ENCODE measurements around the gene SPG11. TPM values are rescaled to one million over a fixed set of nuclear protein-coding genes. Genes with fewer than 3 reads are reported as not detected.
"Not testable (repeated sequence)": the region's sequence is repeated elsewhere in the genome, so short reads cannot be mapped to it uniquely, and the experiment has no call there.

The SPG11 gene
- total and polyA plus RNA-seq, 4 donors, result 39.2 to 119 (median 64.3) TPM

GRCh38 chr15:44641651-44642050 is 21.8 kb downstream of the SPG11 start:
- ATAC-seq (ENCODE audit: insufficient read depth, low FRiP score) (no peak), DNase-seq (no peak)
- no peaks in the 10 kb centered on the region for H3K9me3 ChIP-seq (ENCODE audit: control insufficient read depth in 4 of 4, insufficient read depth in 3 of 4, low read length in 3 of 4)
- H3K4me1 ChIP-seq (ENCODE audit: control insufficient read depth in 5 of 5, insufficient read depth in 5 of 5, low read length in 5 of 5), result no peaks in the 10 kb centered on the region
- TF ChIP-seq CTCF (IDR thresholded peaks at IDR 0.05; ENCODE audit: control extremely low read depth, extremely low read depth), result no peak
- no peak overlapping the region for H3K27ac ChIP-seq (ENCODE audit: low read depth in 1 of 2, low read length in 1 of 2)
- no peaks in the 10 kb centered on the region for H3K27me3 ChIP-seq (ENCODE audit: control insufficient read depth in 3 of 3, insufficient read depth in 3 of 3, low read length in 2 of 3)
- H3K36me3 ChIP-seq (ENCODE audit: control insufficient read depth in 4 of 4, insufficient read depth in 4 of 4, low read length in 4 of 4), result peaks cover 7 to 29% (median 15%) of the 10 kb centered on the region in 4 donors
- H3K9ac ChIP-seq (ENCODE audit: insufficient read depth in 1 of 2, low read length in 2 of 2), result no peak overlapping the region
- WGBS, 2 donors, result 88 to 95% methylated on average over 4 of the region's 4 CpGs
- H3K4me3 ChIP-seq, result no peak overlapping the region

GRCh38 chr15:44636976-44637375 is 26.5 kb downstream of the SPG11 start:
- Histone ChIP-seq H3K36me3 (ENCODE audit: control insufficient read depth in 4 of 4, insufficient read depth in 4 of 4, low read length in 4 of 4) (peaks cover 10 to 29% (median 19%) of the 10 kb centered on the region in 4 donors), H3K27me3 (ENCODE audit: control insufficient read depth in 3 of 3, insufficient read depth in 3 of 3, low read length in 2 of 3) (no peaks in the 10 kb centered on the region), H3K4me1 (ENCODE audit: control insufficient read depth in 5 of 5, insufficient read depth in 5 of 5, low read length in 5 of 5) (no peaks in the 10 kb centered on the region), H3K27ac (ENCODE audit: low read depth in 1 of 2, low read length in 1 of 2) (no peak overlapping the region), H3K9ac (ENCODE audit: insufficient read depth in 1 of 2, low read length in 2 of 2) (no peak overlapping the region), H3K4me3 (no peak overlapping the region), H3K9me3 (ENCODE audit: control insufficient read depth in 4 of 4, insufficient read depth in 3 of 4, low read length in 3 of 4) (no peaks in the 10 kb centered on the region)
- DNase-seq (no peak), ATAC-seq (ENCODE audit: insufficient read depth, low FRiP score) (no peak)
- 66 to 76% methylated on average over 1 of the region's 1 CpG for WGBS, 2 donors
- no peak for TF ChIP-seq CTCF (IDR thresholded peaks at IDR 0.05; ENCODE audit: control extremely low read depth, extremely low read depth)

- Histone ChIP-seq H3K4me3 (no peak overlapping the region), H3K27ac (ENCODE audit: low read depth in 1 of 2, low read length in 1 of 2) (no peak overlapping the region), H3K9ac (ENCODE audit: insufficient read depth in 1 of 2, low read length in 2 of 2) (no peak overlapping the region), H3K36me3 (ENCODE audit: control insufficient read depth in 4 of 4, insufficient read depth in 4 of 4, low read length in 4 of 4) (peaks cover 19 to 32% (median 25%) of the 10 kb centered on the region in 4 donors), H3K4me1 (ENCODE audit: control insufficient read depth in 5 of 5, insufficient read depth in 5 of 5, low read length in 5 of 5) (no peaks in the 10 kb centered on the region), H3K9me3 (ENCODE audit: control insufficient read depth in 4 of 4, insufficient read depth in 3 of 4, low read length in 3 of 4) (no peaks in the 10 kb centered on the region), H3K27me3 (ENCODE audit: control insufficient read depth in 3 of 3, insufficient read depth in 3 of 3, low read length in 2 of 3) (no peaks in the 10 kb centered on the region)
- 96% methylated on average over 5 of the region's 5 CpGs for WGBS, 2 donors
- ATAC-seq (ENCODE audit: insufficient read depth, low FRiP score) (no peak), DNase-seq (no peak)
- TF ChIP-seq CTCF (IDR thresholded peaks at IDR 0.05; ENCODE audit: control extremely low read depth, extremely low read depth), result no peak
These were observed 29.9 kb downstream of the SPG11 start for GRCh38 chr15:44633603-44634002.

GRCh38 chr15:44625286-44625685 is 38.2 kb downstream of the SPG11 start:
- H3K9ac ChIP-seq (ENCODE audit: insufficient read depth in 1 of 2, low read length in 2 of 2); H3K4me1 ChIP-seq (ENCODE audit: control insufficient read depth in 5 of 5, insufficient read depth in 5 of 5, low read length in 5 of 5); H3K4me3 ChIP-seq; H3K27me3 ChIP-seq (ENCODE audit: control insufficient read depth in 3 of 3, insufficient read depth in 3 of 3, low read length in 2 of 3); DNase-seq; ATAC-seq (ENCODE audit: insufficient read depth, low FRiP score); H3K27ac ChIP-seq (ENCODE audit: low read depth in 1 of 2, low read length in 1 of 2); H3K9me3 ChIP-seq (ENCODE audit: control insufficient read depth in 4 of 4, insufficient read depth in 3 of 4, low read length in 3 of 4): not testable (repeated sequence)
- 56 to 80% methylated on average over 2 of the region's 2 CpGs for WGBS, 2 donors
- H3K36me3 ChIP-seq (ENCODE audit: control insufficient read depth in 4 of 4, insufficient read depth in 4 of 4, low read length in 4 of 4), result peaks cover 15 to 39% (median 22%) of the 10 kb centered on the region in 4 donors

All from lung (tissue), 12 donors.